Heart right ventricle (tissue), 16 donors: Measurements from ENCODE around the gene USP27X. TPM values are rescaled to one million over a fixed set of nuclear protein-coding genes. Genes with fewer than 3 reads are reported as not detected.

Experiments
- ATAC-seq, 8 donors: fragments of 200-7000 bp; cut with Tn5 transposase; one replicate each; pipeline ENCODE4 v1.9.1; 2020; ENCODE audit warnings: mild to moderate bottlenecking in 8 of 8, moderate library complexity in 8 of 8, moderate number of reproducible peaks in 1 of 8
- DNase-seq, 2 donors: peaks; one replicate each; pipeline ENCODE4 v3.0.0-alpha.2; 2020
- H3K27ac ChIP-seq, 10 donors: fragments of 200-600 bp; sonication (generic) in 2 of 10; one replicate each; pipeline versions ENCODE4 v1.5.0 to v1.8.0; 2020 to 2022; ENCODE audit warnings: mild to moderate bottlenecking in 3 of 10
- H3K27me3 ChIP-seq, 7 donors: fragments of 200-600 bp; one replicate each; pipeline ENCODE4 v1.8.0; 2021 to 2022; ENCODE audit warnings: mild to moderate bottlenecking in 2 of 7
- H3K36me3 ChIP-seq, 9 donors: fragments of 200-600 bp; sonication (generic) in 1 of 9; one replicate each; pipeline versions ENCODE4 v1.5.0 to v1.8.0; 2020 to 2022; ENCODE audit warnings: mild to moderate bottlenecking in 2 of 9
- H3K4me1 ChIP-seq, 9 donors: fragments of 200-600 bp; sonication (generic) in 1 of 9; one replicate each; pipeline versions ENCODE4 v1.5.0 to v1.8.0; 2020 to 2022; ENCODE audit warnings: mild to moderate bottlenecking in 4 of 9
- H3K4me3 ChIP-seq, 10 donors: fragments of 200-600 bp; sonication (generic) in 2 of 10; one replicate each; pipeline versions ENCODE4 v1.5.0 to v1.8.0; 2020 to 2022; ENCODE audit warnings: mild to moderate bottlenecking in 7 of 10, moderate library complexity in 2 of 10
- H3K9me3 ChIP-seq, 11 donors: fragments of 200-600 bp in 10 of 11; sonication (generic) in 2 of 11; one replicate each; pipeline versions ENCODE4 v1.5.0 to v1.8.0; 2013 to 2022; ENCODE audit warnings: mild to moderate bottlenecking in 2 of 11, control low read depth in 1 of 11, moderate library complexity in 1 of 11
- WGBS, 2 donors: extraction: QIAGEN DNeasy Blood & Tissue Kit; methylation state at CpG; one replicate each; pipeline ENCODE4 v1.1.7; 2013; ENCODE audit warnings: inconsistent platforms in 1 of 2; 5-methylcytosine and 5-hydroxymethylcytosine counted together
- intact Hi-C, 10 donors: fragments of 100-400 bp; cut with DNase I; formaldehyde crosslinking; loops; one replicate each; pipeline versions ENCODE4 v1.11.1 to v1.14.2; 2022
- polyA plus RNA-seq, 2 donors: library from polyadenylated mRNA; stranded (reverse); fragments of 200-250 nt; gene quantifications; one replicate each; pipeline ENCODE4 v1.2.3, GENCODE V29; 2013
- total RNA-seq, 10 donors: library from RNA; stranded (reverse); fragmentation: NEBNext Ultra II Directional in 3 of 10; extraction: Animal tissue kit (Norgen Biotek cat#: 25700) in 3 of 10; gene quantifications; one replicate each; pipeline versions ENCODE4 v1.2.1 to v1.2.4, GENCODE V29; 2021 to 2023
- TF ChIP-seq, protein P1 (sequence below), 9 donors: fragments of 200-600 bp; sonication (generic) in 2 of 9; IDR thresholded peaks; one replicate each; pipeline versions ENCODE4 v1.5.0 to v1.8.0; 2021 to 2022; ENCODE audit warnings: antibody characterized with exemption in 9 of 9, mild to moderate bottlenecking in 5 of 9, moderate library complexity in 1 of 9
- donor health status: Arrhythmogenic right ventricular cardiomyopathy.
- donor health status: ischemic (EF 13 %, LVEDD 7.1; RV severe dilation, severe dysfunction).
- donor health status: healthy with polysubstance abuse.
- donor health status: DM: no; HTN: yes; CAD: no.
- donor health status: DM: no; HTN: no; CAD: no.
- donor health status: ischemic (EF 25% LVEDD 6.9; RV normal size, moderate dysfunction).
- donor health status: ischemic (EF 25% LVEDD 5.7; RV mildly dilated, moderate dysfunction).
- donor health status: healthy.
- donor health status: DM: yes; HTN: yes; CAD: no.
- donor health status: Ischemic cardiomyopathy.
- donor health status: ischemic (EF 35%, LVEDD 5.7; RV mildly dilated, moderate dysfunction).
- donor health status: nonischemic (EF 11% LVEDD 7.7; RV severe dilation, severe dysfunction).
- donor health status: DM: yes; HTN: yes; CAD: no.
- donor health status: PGD.
- donor health status: ischemic (EF 29% LVEDD 5.4; RV normal size, mild dysfunction).
- donor health status: nonischemic (EF 23%, LVEDD 6.1; RV moderate dilation, normal function).

The USP27X gene
- total and polyA plus RNA-seq, 12 donors: 0.95 to 2.9 (median 1.9) TPM

DNA sequence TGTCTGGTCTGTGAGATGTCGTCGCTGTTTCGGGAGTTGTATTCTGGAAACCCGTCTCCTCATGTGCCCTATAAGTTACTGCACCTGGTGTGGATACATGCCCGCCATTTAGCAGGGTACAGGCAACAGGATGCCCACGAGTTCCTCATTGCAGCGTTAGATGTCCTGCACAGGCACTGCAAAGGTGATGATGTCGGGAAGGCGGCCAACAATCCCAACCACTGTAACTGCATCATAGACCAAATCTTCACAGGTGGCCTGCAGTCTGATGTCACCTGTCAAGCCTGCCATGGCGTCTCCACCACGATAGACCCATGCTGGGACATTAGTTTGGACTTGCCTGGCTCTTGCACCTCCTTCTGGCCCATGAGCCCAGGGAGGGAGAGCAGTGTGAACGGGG is 1.4 kb downstream of the USP27X start:
- intact Hi-C loops: no loop called here
- DNase-seq (no peak), ATAC-seq (no peak)
- no peaks in the 10 kb centered on the region for H3K27me3 ChIP-seq
- no peaks in the 10 kb centered on the region for H3K36me3 ChIP-seq
- H3K9me3 ChIP-seq: no peaks in the 10 kb centered on the region
- no peak overlapping the region for H3K27ac ChIP-seq
- TF ChIP-seq, protein P1, sequence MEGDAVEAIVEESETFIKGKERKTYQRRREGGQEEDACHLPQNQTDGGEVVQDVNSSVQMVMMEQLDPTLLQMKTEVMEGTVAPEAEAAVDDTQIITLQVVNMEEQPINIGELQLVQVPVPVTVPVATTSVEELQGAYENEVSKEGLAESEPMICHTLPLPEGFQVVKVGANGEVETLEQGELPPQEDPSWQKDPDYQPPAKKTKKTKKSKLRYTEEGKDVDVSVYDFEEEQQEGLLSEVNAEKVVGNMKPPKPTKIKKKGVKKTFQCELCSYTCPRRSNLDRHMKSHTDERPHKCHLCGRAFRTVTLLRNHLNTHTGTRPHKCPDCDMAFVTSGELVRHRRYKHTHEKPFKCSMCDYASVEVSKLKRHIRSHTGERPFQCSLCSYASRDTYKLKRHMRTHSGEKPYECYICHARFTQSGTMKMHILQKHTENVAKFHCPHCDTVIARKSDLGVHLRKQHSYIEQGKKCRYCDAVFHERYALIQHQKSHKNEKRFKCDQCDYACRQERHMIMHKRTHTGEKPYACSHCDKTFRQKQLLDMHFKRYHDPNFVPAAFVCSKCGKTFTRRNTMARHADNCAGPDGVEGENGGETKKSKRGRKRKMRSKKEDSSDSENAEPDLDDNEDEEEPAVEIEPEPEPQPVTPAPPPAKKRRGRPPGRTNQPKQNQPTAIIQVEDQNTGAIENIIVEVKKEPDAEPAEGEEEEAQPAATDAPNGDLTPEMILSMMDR (IDR thresholded peaks at IDR 0.05): no peak
- H3K4me3 ChIP-seq: no peak overlapping the region
- peaks cover 0 to 36% (median 5%) of the 10 kb centered on the region in 9 donors for H3K4me1 ChIP-seq
- WGBS, 2 donors: 96 to 97% methylated on average over 12 of the region's 12 CpGs

DNA sequence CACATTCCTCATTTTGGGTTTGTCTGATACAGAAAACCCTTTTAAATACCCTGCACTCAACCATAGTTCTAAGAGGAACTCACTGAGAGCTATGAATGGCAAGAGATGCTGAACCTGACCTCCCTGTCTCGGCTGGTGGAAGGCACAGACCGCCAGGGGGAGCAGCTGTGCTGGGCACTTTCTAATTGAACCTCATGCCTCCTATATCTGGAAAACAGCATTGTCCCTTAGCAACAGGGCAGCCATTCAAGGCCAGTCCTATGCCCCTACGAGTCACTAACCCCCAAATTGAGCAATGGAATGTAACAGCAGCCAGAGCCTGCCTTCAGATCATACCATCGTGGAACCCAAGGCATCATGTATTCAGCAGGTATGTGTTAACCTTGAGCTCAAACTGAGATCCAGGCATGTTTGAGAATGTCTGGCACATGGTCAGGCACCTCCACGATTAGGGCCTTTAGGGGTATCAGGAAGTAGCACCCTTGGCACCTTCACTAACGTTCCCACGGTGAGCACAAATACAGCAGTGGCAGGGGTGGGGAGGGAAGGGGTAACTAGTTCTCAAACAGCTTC is 5.1 kb downstream of the USP27X start:
- intact Hi-C loops: no loop called here
- peak in 3 of 8 donors; percentile 42 to 56 (median 53) for ATAC-seq
- TF ChIP-seq, protein P1 (IDR thresholded peaks at IDR 0.05): peak; percentile 13 to 84 (median 65)
- H3K27ac ChIP-seq: no peak overlapping the region
- H3K27me3 ChIP-seq: peaks cover 0 to 7% (median 0%) of the 10 kb centered on the region in 7 donors
- H3K9me3 ChIP-seq: no peaks in the 10 kb centered on the region
- no peaks in the 10 kb centered on the region for H3K36me3 ChIP-seq
- peaks cover 0 to 14% (median 4%) of the 10 kb centered on the region in 9 donors for H3K4me1 ChIP-seq
- WGBS, 2 donors: 37 to 44% methylated on average over 7 of the region's 7 CpGs
- no peak overlapping the region for H3K4me3 ChIP-seq
- peak; percentile 34 to 59 for DNase-seq

DNA sequence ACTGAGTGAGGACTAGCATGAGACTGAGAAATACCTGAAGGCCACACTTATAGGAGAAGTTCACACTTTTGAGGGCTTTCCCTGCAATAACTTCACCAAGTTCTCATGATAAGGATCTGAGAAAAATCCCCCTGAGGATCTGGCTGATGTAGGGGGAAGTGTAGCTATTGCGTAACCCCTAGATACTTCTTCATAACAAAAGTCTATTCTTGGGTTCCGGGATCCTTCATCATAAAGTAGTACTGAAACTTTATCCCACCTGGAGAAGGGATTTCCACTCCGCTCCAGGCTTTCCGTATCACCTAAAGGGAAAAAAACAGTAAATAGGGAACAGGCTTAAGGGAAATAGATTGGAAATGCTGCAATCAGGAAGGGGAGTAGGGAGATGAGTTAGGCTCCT is 13.3 kb downstream of the USP27X start:
- 65 to 78% methylated on average over 4 of the region's 4 CpGs for WGBS, 2 donors
- no peak overlapping the region for H3K4me3 ChIP-seq
- TF ChIP-seq, protein P1 (IDR thresholded peaks at IDR 0.05): no peak
- no peaks in the 10 kb centered on the region for H3K4me1 ChIP-seq
- peaks cover 0 to 11% (median 0%) of the 10 kb centered on the region in 11 donors for H3K9me3 ChIP-seq
- no peak overlapping the region for H3K27ac ChIP-seq
- no peak for DNase-seq
- no peaks in the 10 kb centered on the region for H3K36me3 ChIP-seq
- peaks cover 0 to 15% (median 0%) of the 10 kb centered on the region in 7 donors for H3K27me3 ChIP-seq
- intact Hi-C loops: no loop called here
- ATAC-seq: no peak

DNA sequence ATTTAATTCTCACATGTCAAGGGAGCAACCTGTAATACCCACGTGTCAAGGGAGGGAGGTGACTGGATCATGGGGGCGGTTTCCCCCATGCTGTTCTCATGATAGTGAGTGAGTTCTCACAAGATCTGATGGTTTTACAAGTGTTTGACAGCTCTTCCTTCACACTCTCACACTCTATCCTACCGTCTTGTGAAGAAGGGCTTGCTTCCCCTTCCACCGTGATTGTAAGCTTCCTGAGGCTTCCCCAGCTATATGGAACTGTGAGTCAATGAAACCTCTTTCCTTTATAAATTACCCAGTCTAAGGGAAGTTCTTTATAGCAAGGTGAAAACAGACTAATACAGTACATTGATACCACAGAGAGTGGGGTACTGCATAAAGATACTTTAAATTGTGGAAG is 17.7 kb downstream of the USP27X start:
- no peak for DNase-seq
- H3K36me3 ChIP-seq: no peaks in the 10 kb centered on the region
- TF ChIP-seq, protein P1 (IDR thresholded peaks at IDR 0.05): no peak
- intact Hi-C loops: no loop called here
- ATAC-seq: no peak
- WGBS, 2 donors: 78 to 93% methylated on average over 4 of the region's 4 CpGs
- H3K4me3 ChIP-seq: no peak overlapping the region
- no peak overlapping the region for H3K27ac ChIP-seq
- no peaks in the 10 kb centered on the region for H3K4me1 ChIP-seq
- H3K27me3 ChIP-seq: peaks cover 0 to 42% (median 0%) of the 10 kb centered on the region in 7 donors
- H3K9me3 ChIP-seq: peaks cover 0 to 21% (median 0%) of the 10 kb centered on the region in 11 donors
